Stimulated activated CD8-positive, alpha-beta memory T cell treated with anti-CD3 and anti-CD28 coated beads, Interleukin-4, amount 100 ng/mL, for 4 hours (primary cell): ENCODE measurements around the gene STAC3.

Experiments
- DNase-seq, 2 donors: peaks; one replicate each; pipeline ENCODE4 v3.0.0-alpha.2; 2020; ENCODE audit warnings: low read depth in 2 of 2, low spot score in 1 of 2

Gene STAC3

GRCh38 chr12:57223191-57224165 is 27.5 kb downstream of the STAC3 start:
- no peak for DNase-seq

- DNase-seq = no peak
Measured at GRCh38 chr12:57222286-57223190, 28.4 kb downstream of the STAC3 start.

GRCh38 chr12:57221169-57221917 is 29.6 kb downstream of the STAC3 start:
- no peak for DNase-seq

DNA sequence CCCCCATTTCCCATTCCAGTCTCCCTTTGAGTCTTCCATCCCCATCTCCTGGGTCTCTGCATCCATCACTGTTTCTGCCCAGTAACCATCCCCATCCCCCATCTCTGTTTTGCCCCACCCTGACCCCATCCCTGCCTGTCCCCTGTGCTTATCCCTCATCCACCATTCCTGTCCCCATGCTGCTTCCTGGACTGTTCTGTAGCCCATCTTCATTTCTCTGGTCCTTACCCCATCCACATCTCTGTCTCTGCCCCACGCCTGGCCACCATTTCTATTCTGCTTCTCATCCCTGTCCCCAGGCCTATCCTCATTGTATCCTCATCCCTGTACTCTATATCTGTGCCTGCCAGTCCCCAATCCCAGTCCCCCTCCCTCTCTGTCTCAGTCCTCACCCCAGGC is 30.2 kb downstream of the STAC3 start:
- no peak for DNase-seq

DNA sequence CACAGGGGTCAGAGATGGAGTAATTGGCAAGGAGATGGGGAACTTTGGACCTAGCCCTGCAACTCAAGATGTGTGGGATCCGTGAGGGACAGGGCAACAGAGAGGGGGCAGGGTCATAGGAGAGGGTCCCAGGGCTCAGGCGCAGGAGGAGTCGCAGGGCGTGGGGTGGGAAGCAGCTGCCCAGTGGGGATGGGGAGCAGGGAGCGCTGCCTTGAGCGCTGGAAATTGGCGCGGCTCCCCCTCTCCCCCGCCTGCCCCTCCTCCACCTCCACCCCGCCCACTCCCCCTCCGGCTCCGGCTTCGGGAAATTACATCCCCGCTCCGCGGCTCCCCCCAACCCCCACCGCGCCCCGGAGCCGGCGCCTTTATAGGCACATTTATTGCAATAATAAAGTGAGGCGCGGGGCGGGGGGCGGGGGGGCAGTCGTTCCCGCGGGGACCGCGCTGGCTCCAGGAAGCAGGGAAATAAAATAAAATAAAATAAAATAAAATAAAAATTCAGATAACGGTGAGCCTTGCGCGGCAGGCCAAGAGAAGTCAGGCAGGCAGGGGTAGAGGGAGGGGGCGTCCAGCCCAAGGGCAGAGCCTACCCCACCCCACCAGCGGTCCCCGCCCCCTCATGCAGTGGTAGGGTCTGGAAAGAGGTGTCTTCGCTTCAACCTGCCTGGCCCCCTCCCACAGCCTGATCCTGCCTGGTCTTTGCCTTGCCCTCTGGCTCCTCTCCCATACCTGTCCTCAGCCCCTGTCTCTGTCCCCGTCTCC is 30.8 kb downstream of the STAC3 start:
- DNase-seq = no peak

GRCh38 chr12:57219205-57219992 is 31.6 kb downstream of the STAC3 start:
- DNase-seq = no peak

DNA sequence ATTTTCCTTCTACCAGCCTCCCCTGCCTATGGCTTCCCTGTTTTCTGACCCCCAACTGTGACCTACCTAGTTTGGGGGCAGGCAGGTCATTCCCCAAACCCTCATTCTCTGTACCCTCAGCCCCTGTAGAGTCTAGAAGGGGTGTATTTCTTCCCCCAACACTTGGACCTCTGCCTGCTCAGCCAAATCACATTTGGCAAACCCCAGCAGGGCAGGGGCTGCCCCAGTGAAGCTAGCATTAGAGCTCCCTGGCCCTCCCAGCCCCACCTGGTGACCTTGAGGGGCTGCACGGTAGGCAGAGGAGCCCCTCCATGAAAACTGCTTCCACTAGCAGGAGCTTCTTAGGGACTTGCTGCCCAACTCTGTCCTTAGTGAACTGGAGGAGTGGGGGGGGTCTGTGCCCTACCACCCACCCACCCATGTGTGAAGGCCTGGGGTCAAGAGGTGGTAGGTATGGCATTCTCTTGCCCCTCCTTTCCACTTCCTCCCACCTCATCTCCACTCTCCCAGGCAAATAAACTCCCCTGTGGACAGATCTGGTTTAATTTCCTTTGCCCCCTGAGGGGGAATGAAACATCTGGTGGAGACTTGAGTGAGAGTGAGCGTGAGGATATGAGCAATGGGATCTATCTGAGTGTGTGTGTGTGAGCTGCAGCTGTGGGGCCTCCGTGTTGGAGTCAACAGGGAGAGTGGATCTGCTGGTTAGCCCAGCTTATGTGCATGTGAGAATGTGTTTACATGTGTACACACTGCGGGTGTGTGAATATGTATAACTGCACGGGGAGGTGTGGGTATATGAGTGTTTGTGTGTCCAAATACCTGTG is 32.7 kb downstream of the STAC3 start:
- no peak for DNase-seq

- no peak for DNase-seq
Measured at GRCh38 chr12:57216921-57217879, 33.8 kb downstream of the STAC3 start.

- DNase-seq = peak in 1 of 2 donors; percentile 42
Measured at GRCh38 chr12:57216014-57216911, 34.7 kb downstream of the STAC3 start, which contains the start of gene NXPH4. NXPH4 (plus strand) TSS chr12:57216794; CDS start chr12:57216970, 176 bp downstream.

GRCh38 chr12:57215668-57216013 is 35.3 kb downstream of the STAC3 start:
- DNase-seq = no peak

GRCh38 chr12:57215065-57215464 is 35.9 kb downstream of the STAC3 start:
- no peak for DNase-seq

DNA sequence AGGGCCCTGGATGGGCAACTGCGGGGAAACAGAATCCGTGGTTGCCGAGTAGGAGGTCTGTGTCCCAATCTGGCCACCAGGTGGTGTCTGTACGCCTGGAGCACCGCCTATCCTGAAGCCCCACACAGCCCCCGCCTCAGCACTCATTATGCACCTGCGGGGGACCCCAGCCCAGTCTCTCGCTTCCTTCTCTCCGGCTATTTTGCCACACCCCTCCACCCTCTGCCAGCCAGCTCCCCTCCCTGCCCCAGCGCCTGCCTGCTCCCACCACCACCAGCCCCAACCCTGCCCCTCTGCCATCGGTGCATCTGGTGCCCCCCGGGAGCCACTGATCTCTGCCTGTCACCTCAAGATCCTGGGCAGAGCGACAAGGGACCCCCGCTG is 36.6 kb downstream of the STAC3 start:
- peak; percentile 34 to 38 for DNase-seq

- no peak for DNase-seq
Measured at GRCh38 chr12:57213763-57214397, 37.1 kb downstream of the STAC3 start.

GRCh38 chr12:57213058-57213715 is 37.8 kb downstream of the STAC3 start:
- DNase-seq = peak; percentile 61 to 66

DNA sequence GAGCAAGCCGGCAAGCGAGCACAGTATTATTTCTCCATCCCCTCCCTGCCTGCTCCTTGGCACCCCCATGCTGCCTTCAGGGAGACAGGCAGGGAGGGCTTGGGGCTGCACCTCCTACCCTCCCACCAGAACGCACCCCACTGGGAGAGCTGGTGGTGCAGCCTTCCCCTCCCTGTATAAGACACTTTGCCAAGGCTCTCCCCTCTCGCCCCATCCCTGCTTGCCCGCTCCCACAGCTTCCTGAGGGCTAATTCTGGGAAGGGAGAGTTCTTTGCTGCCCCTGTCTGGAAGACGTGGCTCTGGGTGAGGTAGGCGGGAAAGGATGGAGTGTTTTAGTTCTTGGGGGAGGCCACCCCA is 38.3 kb downstream of the STAC3 start:
- DNase-seq = no peak
